PFSK-1 (cell line): ENCODE measurements around the gene ATP5F1D.

ENCODE experiments used
- FOXP2 ChIP-seq: optimal IDR thresholded peaks from 2 replicates; pipeline ENCODE3; 2011; ENCODE audit warnings: borderline replicate concordance, control low read depth, inconsistent platforms; ENCODE audit not compliant: insufficient read depth; ENCODE audit errors: extremely low read length, extremely low read depth
- POLR2AphosphoS5 ChIP-seq: IDR thresholded peaks from 2 replicates; pipeline ENCODE4 v1.6.1; 2012; ENCODE audit warnings: low read depth, mild to moderate bottlenecking, control low read depth, low read length, moderate library complexity
- REST ChIP-seq, 2 experiments: IDR thresholded peaks; 2 replicates each; pipeline versions ENCODE4 v1.6.1 to v1.8.0; 2011 to 2012; ENCODE audit warnings: low read depth in 2 of 2, low read length in 2 of 2, control low read depth in 1 of 2, inconsistent platforms in 1 of 2, mild to moderate bottlenecking in 1 of 2, moderate library complexity in 1 of 2; ENCODE audit not compliant: insufficient read depth in 1 of 2
- SIN3A ChIP-seq: IDR thresholded peaks from 2 replicates; pipeline ENCODE4 v1.6.1; 2012; ENCODE audit warnings: mild to moderate bottlenecking, low read length, moderate library complexity, borderline replicate concordance; ENCODE audit not compliant: insufficient read depth
- TAF1 ChIP-seq: IDR thresholded peaks from 2 replicates; pipeline ENCODE4 v1.6.1; 2012; ENCODE audit warnings: low read length, control low read depth, borderline replicate concordance; ENCODE audit not compliant: insufficient read depth

Gene ATP5F1D

GRCh38 chr19:1226227-1226518 lies 15.4 kb upstream of the ATP5F1D start:
- TF ChIP-seq SIN3A, result no peak
- TF ChIP-seq POLR2AphosphoS5, result no peak
- TF ChIP-seq TAF1, result no peak
- no peak for TF ChIP-seq FOXP2
- no peak for TF ChIP-seq REST (IDR thresholded peaks at IDR 0.05; ENCODE audit: insufficient read depth in 1 of 2, low read depth in 2 of 2, low read length in 2 of 2)

- TF ChIP-seq REST (IDR thresholded peaks at IDR 0.05; ENCODE audit: insufficient read depth in 1 of 2, low read depth in 2 of 2, low read length in 2 of 2) (no peak), POLR2AphosphoS5 (peak; percentile 58), FOXP2 (no peak), TAF1 (no peak)
Observed at GRCh38 chr19:1226522-1227303, 14.8 kb upstream of the ATP5F1D start.

GRCh38 chr19:1227304-1228054 lies 14.1 kb upstream of the ATP5F1D start:
- no peak for TF ChIP-seq SIN3A
- TF ChIP-seq POLR2AphosphoS5, result peak; percentile 49; the same call in 1 of the 2 replicates
- TF ChIP-seq REST (IDR thresholded peaks at IDR 0.05; ENCODE audit: insufficient read depth in 1 of 2, low read depth in 2 of 2, low read length in 2 of 2), result no peak
- TF ChIP-seq TAF1, result no peak
- peak; percentile 95 for TF ChIP-seq FOXP2

GRCh38 chr19:1228161-1228957 lies 13.2 kb upstream of the ATP5F1D start:
- no peak; the same call in 1 of the 2 replicates for TF ChIP-seq POLR2AphosphoS5
- no peak for TF ChIP-seq REST (IDR thresholded peaks at IDR 0.05; ENCODE audit: insufficient read depth in 1 of 2, low read depth in 2 of 2, low read length in 2 of 2)
- TF ChIP-seq SIN3A, result no peak
- TF ChIP-seq TAF1, result no peak
